H9 (cell line): ENCODE data around the gene STK32B. TPM values are rescaled to one million over a fixed set of nuclear protein-coding genes. Genes with fewer than 3 reads are reported as not detected.

Source experiments
- DNase-seq: peaks from one replicate; pipeline ENCODE4 v3.0.0-alpha.2; 2017
- H2AFZ ChIP-seq: one replicate; pipeline ENCODE4 v1.6.1; 2013; ENCODE audit warnings: mild to moderate bottlenecking, low read length, control low read depth, moderate library complexity
- H2AK5ac ChIP-seq: 2 replicates; pipeline ENCODE4 v1.6.1; 2013; ENCODE audit warnings: low read length, control low read depth, mixed read lengths; ENCODE audit not compliant: insufficient read length
- H2BK120ac ChIP-seq: one replicate; pipeline ENCODE4 v1.6.1; 2013; ENCODE audit warnings: low read depth, mild to moderate bottlenecking, low read length, control low read depth, inconsistent platforms; ENCODE audit not compliant: poor library complexity, severe bottlenecking
- H2BK12ac ChIP-seq: 2 replicates; pipeline ENCODE4 v1.6.1; 2013; ENCODE audit warnings: low read length, control low read depth, mixed read lengths, low read depth; ENCODE audit not compliant: insufficient read length
- H2BK15ac ChIP-seq: 2 replicates; pipeline ENCODE4 v1.6.1; 2013; ENCODE audit warnings: low read depth, low read length, control low read depth
- H2BK20ac ChIP-seq: one replicate; pipeline ENCODE4 v1.6.1; 2013; ENCODE audit warnings: low read depth, mild to moderate bottlenecking, low read length, control low read depth, inconsistent platforms; ENCODE audit not compliant: poor library complexity, severe bottlenecking
- H2BK5ac ChIP-seq: 2 replicates; pipeline ENCODE4 v1.6.1; 2013; ENCODE audit warnings: low read length, control low read depth, mixed read lengths; ENCODE audit not compliant: insufficient read length
- H3K14ac ChIP-seq: 2 replicates; pipeline ENCODE4 v1.6.1; 2013; ENCODE audit warnings: low read length, control low read depth; ENCODE audit not compliant: insufficient read depth
- H3K18ac ChIP-seq: 2 replicates; pipeline ENCODE4 v1.6.1; 2013; ENCODE audit warnings: low read depth, mild to moderate bottlenecking, mixed read lengths, low read length, control low read depth; ENCODE audit not compliant: insufficient read length
- H3K23ac ChIP-seq: 2 replicates; pipeline ENCODE4 v1.6.1; 2013; ENCODE audit warnings: low read length, control low read depth, mixed read lengths, low read depth; ENCODE audit not compliant: insufficient read length
- H3K23me2 ChIP-seq: 2 replicates; pipeline ENCODE4 v1.6.1; 2013; ENCODE audit warnings: low read depth, mild to moderate bottlenecking, mixed read lengths, low read length, control low read depth; ENCODE audit not compliant: insufficient read length, poor library complexity, severe bottlenecking
- H3K27ac ChIP-seq: 2 replicates; pipeline ENCODE4 v1.5.1; 2013; ENCODE audit warnings: low read length, control low read depth, mixed read lengths, low read depth; ENCODE audit not compliant: insufficient read length
- H3K27me3 ChIP-seq: 2 replicates; pipeline ENCODE4 v1.6.1; 2013; ENCODE audit warnings: low read length, control low read depth, inconsistent platforms; ENCODE audit not compliant: insufficient read depth
- H3K4ac ChIP-seq: 2 replicates; pipeline ENCODE4 v1.6.1; 2013; ENCODE audit warnings: low read depth, mild to moderate bottlenecking, control low read depth, inconsistent platforms, low read length, moderate library complexity
- H3K4me1 ChIP-seq: 2 replicates; pipeline ENCODE4 v1.6.1; 2013; ENCODE audit warnings: low read length, control low read depth, inconsistent platforms; ENCODE audit not compliant: insufficient read depth
- H3K4me2 ChIP-seq: 2 replicates; pipeline ENCODE4 v1.6.1; 2013; ENCODE audit warnings: low read length, control low read depth, mixed read lengths; ENCODE audit not compliant: insufficient read length, insufficient read depth
- H3K56ac ChIP-seq: 2 replicates; pipeline ENCODE4 v1.6.1; 2013; ENCODE audit warnings: low read depth, mild to moderate bottlenecking, mixed read lengths, low read length, control low read depth; ENCODE audit not compliant: insufficient read length
- H3K79me1 ChIP-seq: 2 replicates; pipeline ENCODE4 v1.6.1; 2013; ENCODE audit warnings: low read depth, mild to moderate bottlenecking, moderate library complexity, low read length, control low read depth, inconsistent platforms; ENCODE audit not compliant: insufficient read depth, poor library complexity, severe bottlenecking
- H3K79me2 ChIP-seq: 2 replicates; pipeline ENCODE4 v1.6.1; 2013; ENCODE audit warnings: low read length, control low read depth, inconsistent platforms; ENCODE audit not compliant: insufficient read depth
- H3K9ac ChIP-seq: 2 replicates; pipeline ENCODE4 v1.6.1; 2013; ENCODE audit warnings: low read length, control low read depth, mixed read lengths; ENCODE audit not compliant: insufficient read length; ENCODE audit errors: extremely low read depth
- H3K9me3 ChIP-seq: one replicate; pipeline ENCODE4 v1.6.1; 2013; ENCODE audit warnings: low read depth, low read length, inconsistent platforms; ENCODE audit not compliant: control insufficient read depth
- H3T11ph ChIP-seq: one replicate; pipeline ENCODE4 v1.6.1; 2013; ENCODE audit warnings: mild to moderate bottlenecking, low read length, control low read depth, inconsistent platforms
- H4K20me1 ChIP-seq: one replicate; pipeline ENCODE4 v1.6.1; 2013; ENCODE audit not compliant: control insufficient read depth, insufficient read length, insufficient read depth
- H4K5ac ChIP-seq: 2 replicates; pipeline ENCODE4 v1.6.1; 2013; ENCODE audit warnings: low read depth, mild to moderate bottlenecking, mixed read lengths, low read length, control low read depth; ENCODE audit not compliant: insufficient read length
- H4K8ac ChIP-seq: replicated peaks from 2 replicates; pipeline ENCODE4 v1.6.1; 2013; ENCODE audit warnings: low read length, control low read depth, mixed read lengths, low read depth; ENCODE audit not compliant: insufficient read length
- H4K91ac ChIP-seq: 2 replicates; pipeline ENCODE4 v1.6.1; 2013; ENCODE audit warnings: low read depth, mild to moderate bottlenecking, moderate library complexity, mixed read lengths, low read length, control low read depth; ENCODE audit not compliant: insufficient read length
- H3K27ac Mint-ChIP-seq, 3 experiments: 2 replicates in 2 of 3; 3 replicates in 1 of 3; pipeline ENCODE4 v1.8.0; 2020 to 2021; ENCODE audit warnings: mixed read lengths in 3 of 3, mild to moderate bottlenecking in 1 of 3, moderate library complexity in 1 of 3
- H3K27me3 Mint-ChIP-seq: 2 replicates; pipeline ENCODE4 v1.8.0; 2021; ENCODE audit warnings: low read depth, mild to moderate bottlenecking, moderate library complexity, mixed read lengths
- H3K36me3 Mint-ChIP-seq, 3 experiments: 2 replicates in 2 of 3; 3 replicates in 1 of 3; pipeline ENCODE4 v1.8.0; 2020 to 2021; ENCODE audit warnings: low read depth in 3 of 3, mixed read lengths in 3 of 3; ENCODE audit not compliant: insufficient read depth in 1 of 3
- H3K4me1 Mint-ChIP-seq, 2 experiments: 2 replicates each; pipeline ENCODE4 v1.8.0; 2020; ENCODE audit warnings: mixed read lengths in 2 of 2
- H3K4me3 Mint-ChIP-seq, 2 experiments: 2 replicates in 1 of 2; 3 replicates in 1 of 2; pipeline ENCODE4 v1.8.0; 2020 to 2021; ENCODE audit warnings: mild to moderate bottlenecking in 2 of 2, mixed read lengths in 2 of 2, moderate library complexity in 1 of 2
- H3K9me3 Mint-ChIP-seq, 2 experiments: 2 replicates in 1 of 2; 3 replicates in 1 of 2; pipeline ENCODE4 v1.8.0; 2020; ENCODE audit warnings: mild to moderate bottlenecking in 2 of 2, mixed read lengths in 2 of 2, moderate library complexity in 1 of 2
- CTCF ChIP-seq: fragments of 200-600 bp; sonication (generic); conservative IDR thresholded peaks from 3 replicates; pipeline ENCODE4 v1.8.0; 2021; ENCODE audit warnings: antibody characterized with exemption, mild to moderate bottlenecking
- WGBS: extraction: QIAGEN DNeasy Blood & Tissue Kit; methylation state at CpG from one replicate; pipeline ENCODE4 v1.1.7; 2013; ENCODE audit warnings: missing lambda C conversion rate, low lambda C conversion rate, mixed read lengths; ENCODE audit not compliant: insufficient read length; ENCODE audit errors: extremely low coverage; 5-methylcytosine and 5-hydroxymethylcytosine counted together
- total RNA-seq: library from RNA; stranded (reverse); gene quantifications from 2 replicates; pipeline ENCODE4 v1.2.1, GENCODE V29; 2021

Gene STK32B
- total RNA-seq, 1 experiment from 2014 or later = 1.0 TPM

- peaks cover 21% of the 10 kb centered on the region for H3K27me3 Mint-ChIP-seq
- Histone ChIP-seq H3K56ac (no peak overlapping the region), H2BK20ac (no peak overlapping the region), H2AFZ (no peak overlapping the region), H3T11ph (no peak overlapping the region), H2BK15ac (no peak overlapping the region), H3K9ac (no peak overlapping the region), H3K4ac (no peak overlapping the region), H2AK5ac (no peak overlapping the region), H3K4me2 (no peak overlapping the region), H2BK120ac (no peak overlapping the region), H4K91ac (no peak overlapping the region), H3K23me2 (no peaks in the 10 kb centered on the region), H3K27me3 (no peaks in the 10 kb centered on the region), H2BK12ac (no peak overlapping the region), H4K20me1 (no peaks in the 10 kb centered on the region), H4K8ac (no peak overlapping the region), H3K18ac (no peak overlapping the region), H3K4me1 (no peaks in the 10 kb centered on the region; the same call in 1 of the 2 replicates), H3K27ac (no peak overlapping the region), H3K79me1 (no peaks in the 10 kb centered on the region), H2BK5ac (no peak overlapping the region), H4K5ac (no peak overlapping the region), H3K23ac (no peak overlapping the region), H3K14ac (no peak overlapping the region), H3K9me3 (no peaks in the 10 kb centered on the region), H3K79me2 (no peaks in the 10 kb centered on the region)
- H3K27ac Mint-ChIP-seq = no peak overlapping the region
- DNase-seq = no peak
- WGBS = no CpG with 5 or more reads among the region's 2 CpGs
- H3K36me3 Mint-ChIP-seq = no peaks in the 10 kb centered on the region
- no peaks in the 10 kb centered on the region for H3K9me3 Mint-ChIP-seq
- TF ChIP-seq CTCF = no peak
- H3K4me3 Mint-ChIP-seq = no peak overlapping the region
- H3K4me1 Mint-ChIP-seq = peaks cover 12 to 13% of the 10 kb centered on the region in 2 experiments
Measured at GRCh38 chr4:5112333-5113095, 61.2 kb downstream of the STK32B start.
